ENCODE results near the gene AP4B1. TPM values are rescaled to one million over a fixed set of nuclear protein-coding genes. Genes with fewer than 3 reads are reported as not detected.

The AP4B1 gene
- total RNA-seq: 17.0 and 18.2 TPM in 2 replicates

GRCh38 chr1:113904674-113905434, at the start of gene AP4B1, which contains the start of gene DCLRE1B:
Gene AP4B1 (minus strand): TSS chr1:113904799. CDS start chr1:113904717, 82 bp downstream.
Gene DCLRE1B (plus strand): TSS chr1:113905326. CDS start chr1:113905587, 261 bp downstream.

GRCh38 chr1:113928941-113929749, 24.5 kb upstream of the AP4B1 start, which contains the start of gene HIPK1:
Gene HIPK1 (plus strand): TSS chr1:113929324.

GRCh38 chr1:113887402-113888175, 17.0 kb downstream of the AP4B1 start, which contains the start of gene BCL2L15:
Gene BCL2L15 (minus strand): TSS chr1:113887581. CDS start chr1:113887375, 206 bp downstream.

GRCh38 chr1:113871597-113872113, 32.9 kb downstream of the AP4B1 start, which contains the start of gene PTPN22:
Gene PTPN22 (minus strand): TSS chr1:113871712.

Other genes with a start within 250 kb of the AP4B1 start
- gene PHTF1, start 145.3 kb downstream of the AP4B1 start, total RNA-seq: 28.2 and 33.2 TPM in 2 replicates
- gene RSBN1, start 92.3 kb downstream of the AP4B1 start, total RNA-seq: 6.2 and 10.5 TPM in 2 replicates
- gene PTPN22, start 33.1 kb downstream of the AP4B1 start, total RNA-seq: 3.1 TPM in 2 replicates
- gene BCL2L15, start 17.2 kb downstream of the AP4B1 start, total RNA-seq: 0.07 TPM in 1 of 2 replicates, not detected in the other
- gene DCLRE1B, start 527 bp upstream of the AP4B1 start, total RNA-seq: 9.1 and 10.6 TPM in 2 replicates
- gene HIPK1, start 24.5 kb upstream of the AP4B1 start, total RNA-seq: 21.4 and 24.9 TPM in 2 replicates
- gene OLFML3, start 74.7 kb upstream of the AP4B1 start, total RNA-seq: 0.93 and 1.9 TPM in 2 replicates
- gene SYT6, start 249.1 kb upstream of the AP4B1 start, total RNA-seq: not detected in 2 replicates

Measured in mammary microvascular endothelial cell (primary cell).